Posterior cingulate gyrus (tissue), 11 donors: ENCODE data around the gene KLHL18.
"Not testable (repeated sequence)": the region's sequence is repeated elsewhere in the genome, so short reads cannot be mapped to it uniquely, and the experiment has no call there.

ENCODE experiments used
- DNase-seq, 10 donors: peaks; one replicate each; pipeline versions ENCODE4 v3.0.0 to v3.0.0-alpha.2; 2020 to 2021; ENCODE audit warnings: mixed read lengths in 3 of 10
- intact Hi-C: fragments of 100-400 bp; cut with DNase I; formaldehyde crosslinking; loops from one replicate; pipeline ENCODE4 v1.15.1; 2023

The KLHL18 gene

GRCh38 chr3:47282424-47283192 lies at the start of gene KLHL18, which contains the start of gene KIF9:
Gene KLHL18, plus strand, starts transcription at chr3:47282944. Its CDS starts 22 bp downstream, at chr3:47282966.
Gene KIF9, minus strand, starts transcription at chr3:47282799. Its CDS starts 5,425 bp downstream, at chr3:47277374.
- intact Hi-C loops, result loop anchor here (1.0 to 10.0 kb wide), 3 partner anchors 102 to 305 kb away; partner anchors contain the start of genes CCDC12, NBEAL2, PTPN23 and SETD2
- peak; percentile 88 to 98 (median 93) for DNase-seq

- intact Hi-C loops, result no loop called here
- no peak for DNase-seq
Measured at GRCh38 chr3:47238017-47238416, 44.7 kb upstream of the KLHL18 start.

- intact Hi-C loops, result no loop called here
- DNase-seq, result peak in 1 of 10 donors; percentile 59
Measured at GRCh38 chr3:47239929-47240328, 42.8 kb upstream of the KLHL18 start.

GRCh38 chr3:47243419-47244147 lies 39.2 kb upstream of the KLHL18 start:
- peak in 1 of 10 donors; percentile 52 for DNase-seq

GRCh38 chr3:47244531-47245100 lies 38.1 kb upstream of the KLHL18 start:
- DNase-seq, result peak in 1 of 10 donors; percentile 67
- intact Hi-C loops, result no loop called here

More at GRCh38 chr3:47243419-47244147, 39.2 kb upstream of the KLHL18 start:
- intact Hi-C loops, result no loop called here

GRCh38 chr3:47245271-47245670 lies 37.5 kb upstream of the KLHL18 start:
- intact Hi-C loops, result no loop called here
- DNase-seq, result peak in 1 of 10 donors; percentile 41

- peak in 1 of 10 donors; percentile 64 for DNase-seq
Measured at GRCh38 chr3:47247131-47248064, 35.3 kb upstream of the KLHL18 start.

GRCh38 chr3:47250309-47251060 lies 32.3 kb upstream of the KLHL18 start:
- peak in 4 of 10 donors; percentile 11 to 85 (median 25) for DNase-seq
- intact Hi-C loops, result loop anchor here (2.0 kb wide), 1 partner anchor 74 kb away; no protein-coding TSS in a partner anchor

More at GRCh38 chr3:47247131-47248064, 35.3 kb upstream of the KLHL18 start:
- intact Hi-C loops, result no loop called here

- peak in 1 of 10 donors; percentile 26 for DNase-seq
- intact Hi-C loops, result loop anchor here (2.0 kb wide), 1 partner anchor 74 kb away; no protein-coding TSS in a partner anchor
Measured at GRCh38 chr3:47251085-47251484, 31.7 kb upstream of the KLHL18 start.

- intact Hi-C loops, result loop anchor here (2.0 kb wide), 1 partner anchor 73 kb away; no protein-coding TSS in a partner anchor
Measured at GRCh38 chr3:47251689-47252088, 31.1 kb upstream of the KLHL18 start.

GRCh38 chr3:47256331-47256730 lies 26.4 kb upstream of the KLHL18 start:
- intact Hi-C loops, result not testable (repeated sequence)
- DNase-seq, result peak in 1 of 10 donors; percentile 16

More at GRCh38 chr3:47251689-47252088, 31.1 kb upstream of the KLHL18 start:
- peak in 1 of 10 donors; percentile 25 for DNase-seq

- peak in 2 of 10 donors; percentile 7 to 64 for DNase-seq
- intact Hi-C loops, result no loop called here
Measured at GRCh38 chr3:47259114-47259513, 23.6 kb upstream of the KLHL18 start.

GRCh38 chr3:47260605-47261004 lies 22.1 kb upstream of the KLHL18 start:
- intact Hi-C loops, result no loop called here
- DNase-seq, result peak in 1 of 10 donors; percentile 12

GRCh38 chr3:47261301-47261700 lies 21.4 kb upstream of the KLHL18 start:
- intact Hi-C loops, result no loop called here
- peak in 1 of 10 donors; percentile 27 for DNase-seq

GRCh38 chr3:47265008-47265407 lies 17.7 kb upstream of the KLHL18 start:
- intact Hi-C loops, result no loop called here
- no peak for DNase-seq

GRCh38 chr3:47265725-47266428 lies 16.9 kb upstream of the KLHL18 start:
- intact Hi-C loops, result no loop called here
- DNase-seq, result no peak

- intact Hi-C loops, result no loop called here
- DNase-seq, result peak in 7 of 10 donors; percentile 28 to 93 (median 62)
Measured at GRCh38 chr3:47266709-47267489, 15.8 kb upstream of the KLHL18 start.
